Sigmoid colon (tissue), 4 donors: Measurements from ENCODE around the gene TPMT.

Experiments
- CTCF ChIP-seq, 4 experiments: fragments of 450-650 bp in 3 of 4; fragments of 200-600 bp in 1 of 4; IDR thresholded peaks; one replicate each; pipeline ENCODE4 v1.5.1; 2016 to 2019; ENCODE audit warnings: antibody characterized with exemption in 4 of 4, mild to moderate bottlenecking in 3 of 4, moderate library complexity in 2 of 4
- EP300 ChIP-seq, 4 donors: sonication (generic); formaldehyde crosslinking; IDR thresholded peaks; one replicate each; pipeline ENCODE4 v1.6.1; 2017; ENCODE audit warnings: antibody characterized with exemption in 4 of 4
- POLR2A ChIP-seq, 2 donors: fragments of 450-650 bp; IDR thresholded peaks; one replicate each; pipeline ENCODE4 v1.6.1; 2016; ENCODE audit warnings: antibody characterized with exemption in 2 of 2, mild to moderate bottlenecking in 2 of 2, moderate library complexity in 2 of 2
- POLR2AphosphoS5 ChIP-seq, 4 donors: sonication (generic); formaldehyde crosslinking; IDR thresholded peaks; one replicate each; pipeline ENCODE4 v1.6.1; 2017; ENCODE audit warnings: antibody characterized with exemption in 4 of 4

DNA sequence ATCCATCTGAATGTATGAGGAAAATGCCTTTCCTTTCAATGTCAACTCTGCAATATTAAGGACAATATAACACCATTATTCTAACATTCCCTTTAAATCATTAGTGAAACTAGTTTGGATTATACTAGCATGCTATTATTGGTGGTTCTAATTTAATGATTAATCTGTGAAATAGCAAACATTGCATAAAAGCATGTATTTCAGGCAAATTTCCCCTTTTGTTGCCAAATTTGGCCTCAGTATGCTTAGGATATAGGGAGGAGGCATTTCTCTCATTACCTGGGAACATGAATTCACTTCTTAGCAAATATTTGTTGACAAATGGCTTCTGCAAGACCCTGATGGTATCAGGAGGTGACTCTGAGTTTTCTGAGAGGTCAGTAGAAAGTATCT, 1.6 kb downstream of the TPMT start:
- TF ChIP-seq CTCF (IDR thresholded peaks at IDR 0.05) (no peak), POLR2A (IDR thresholded peaks at IDR 0.05) (no peak), POLR2AphosphoS5 (IDR thresholded peaks at IDR 0.05) (no peak), EP300 (IDR thresholded peaks at IDR 0.05) (no peak)
